ENCODE results near the gene PRSS16. TPM values are rescaled to one million over a fixed set of nuclear protein-coding genes. Genes with fewer than 3 reads are reported as not detected.

Gene PRSS16
- total RNA-seq, 1 donor, result not detected

DNA sequence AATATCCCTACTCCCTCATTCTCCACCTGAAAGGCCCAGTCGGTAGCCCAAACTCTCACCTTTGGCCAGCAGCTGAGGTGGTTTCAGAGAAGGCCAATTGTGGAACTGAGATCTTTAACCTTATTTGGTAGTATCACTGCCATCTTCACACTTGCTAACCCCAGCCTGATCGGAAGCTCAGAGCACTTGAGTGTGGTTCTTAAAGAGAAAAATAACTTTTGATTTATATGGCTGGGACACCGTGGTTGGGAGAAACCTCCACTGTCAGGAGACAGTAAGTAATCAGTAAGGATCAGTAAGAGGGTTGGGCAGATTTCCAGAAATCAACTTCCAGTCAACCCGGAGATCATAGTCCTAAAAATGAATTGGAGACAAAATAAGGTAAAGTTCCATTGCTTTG is 22.8 kb upstream of the PRSS16 start:
- H3K36me3 ChIP-seq (ENCODE audit: insufficient read depth, low read length), result no peaks in the 10 kb centered on the region
- no peak overlapping the region for H2AFZ ChIP-seq (ENCODE audit: low read length)

GRCh38 chr6:27228963-27229477 is 18.5 kb upstream of the PRSS16 start:
- Histone ChIP-seq H2AFZ (ENCODE audit: low read length) (no peak overlapping the region), H3K9me3 (ENCODE audit: low read depth, low read length) (no peaks in the 10 kb centered on the region), H3K4me3 (ENCODE audit: insufficient read depth, low read length) (no peak overlapping the region), H3K36me3 (ENCODE audit: insufficient read depth, low read length) (no peaks in the 10 kb centered on the region), H3K4me1 (ENCODE audit: insufficient read depth, low read length) (no peaks in the 10 kb centered on the region), H3K4me2 (ENCODE audit: insufficient read depth, low read length) (no peak overlapping the region), H3K79me2 (ENCODE audit: insufficient read depth, low read length) (no peaks in the 10 kb centered on the region), H4K20me1 (ENCODE audit: insufficient read depth, low read length) (no peaks in the 10 kb centered on the region), H3K27ac (ENCODE audit: low read depth, low read length) (no peak overlapping the region), H3K27me3 (ENCODE audit: insufficient read depth, low read length) (no peaks in the 10 kb centered on the region)
- TF ChIP-seq, protein P1, sequence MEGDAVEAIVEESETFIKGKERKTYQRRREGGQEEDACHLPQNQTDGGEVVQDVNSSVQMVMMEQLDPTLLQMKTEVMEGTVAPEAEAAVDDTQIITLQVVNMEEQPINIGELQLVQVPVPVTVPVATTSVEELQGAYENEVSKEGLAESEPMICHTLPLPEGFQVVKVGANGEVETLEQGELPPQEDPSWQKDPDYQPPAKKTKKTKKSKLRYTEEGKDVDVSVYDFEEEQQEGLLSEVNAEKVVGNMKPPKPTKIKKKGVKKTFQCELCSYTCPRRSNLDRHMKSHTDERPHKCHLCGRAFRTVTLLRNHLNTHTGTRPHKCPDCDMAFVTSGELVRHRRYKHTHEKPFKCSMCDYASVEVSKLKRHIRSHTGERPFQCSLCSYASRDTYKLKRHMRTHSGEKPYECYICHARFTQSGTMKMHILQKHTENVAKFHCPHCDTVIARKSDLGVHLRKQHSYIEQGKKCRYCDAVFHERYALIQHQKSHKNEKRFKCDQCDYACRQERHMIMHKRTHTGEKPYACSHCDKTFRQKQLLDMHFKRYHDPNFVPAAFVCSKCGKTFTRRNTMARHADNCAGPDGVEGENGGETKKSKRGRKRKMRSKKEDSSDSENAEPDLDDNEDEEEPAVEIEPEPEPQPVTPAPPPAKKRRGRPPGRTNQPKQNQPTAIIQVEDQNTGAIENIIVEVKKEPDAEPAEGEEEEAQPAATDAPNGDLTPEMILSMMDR (IDR thresholded peaks at IDR 0.05; ENCODE audit: extremely low read depth, low read depth, low read length), result no peak
- no peak for DNase-seq (ENCODE audit: insufficient read length, low spot score, missing footprints)

More for the DNA sequence above, 22.8 kb upstream of the PRSS16 start:
- Histone ChIP-seq H3K27me3 (ENCODE audit: insufficient read depth, low read length) (no peaks in the 10 kb centered on the region), H3K9me3 (ENCODE audit: low read depth, low read length) (no peaks in the 10 kb centered on the region), H4K20me1 (ENCODE audit: insufficient read depth, low read length) (no peaks in the 10 kb centered on the region), H3K4me1 (ENCODE audit: insufficient read depth, low read length) (no peaks in the 10 kb centered on the region), H3K27ac (ENCODE audit: low read depth, low read length) (no peak overlapping the region), H3K4me3 (ENCODE audit: insufficient read depth, low read length) (no peak overlapping the region), H3K4me2 (ENCODE audit: insufficient read depth, low read length) (no peak overlapping the region), H3K79me2 (ENCODE audit: insufficient read depth, low read length) (no peaks in the 10 kb centered on the region)
- TF ChIP-seq, protein P1 (IDR thresholded peaks at IDR 0.05; ENCODE audit: extremely low read depth, low read depth, low read length), result no peak
- no peak for DNase-seq (ENCODE audit: insufficient read length, low spot score, missing footprints)

DNA sequence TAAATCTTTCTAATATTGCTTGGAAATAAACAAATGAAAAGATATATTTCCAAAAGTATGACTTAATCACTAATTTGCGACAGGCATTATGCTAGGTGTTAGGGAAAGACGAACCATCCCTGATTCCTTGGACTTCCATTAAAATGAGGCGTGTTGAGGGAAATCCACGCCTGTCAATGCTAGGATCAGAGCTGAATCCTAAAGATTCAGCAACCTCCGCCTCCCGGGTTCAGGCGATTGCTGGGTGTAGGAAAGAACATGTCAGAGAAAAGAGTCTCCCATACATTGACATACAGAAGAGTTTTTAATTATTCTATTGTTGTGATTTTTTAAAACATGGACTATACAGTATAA is 16.8 kb upstream of the PRSS16 start:
- no peaks in the 10 kb centered on the region for H4K20me1 ChIP-seq (ENCODE audit: insufficient read depth, low read length)
- H2AFZ ChIP-seq (ENCODE audit: low read length), result peak overlapping the region; percentile 33
- no peaks in the 10 kb centered on the region for H3K9me3 ChIP-seq (ENCODE audit: low read depth, low read length)

DNA sequence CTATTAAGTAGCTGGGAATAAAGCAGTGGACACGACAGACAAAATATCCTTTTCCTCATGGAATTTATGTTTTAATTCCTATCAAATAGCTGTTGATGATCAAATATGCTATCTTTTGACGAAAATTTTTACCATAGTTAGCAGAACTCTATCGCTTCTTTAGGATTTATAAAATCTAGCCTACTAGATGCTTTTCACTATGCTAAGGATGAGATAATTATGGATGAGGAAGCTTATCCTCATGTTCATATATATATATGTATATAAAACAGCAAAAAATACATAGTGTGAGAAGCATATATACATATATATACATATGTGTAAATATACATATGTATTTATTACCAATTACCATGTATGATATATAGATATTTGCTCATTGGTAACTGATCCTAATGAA is 12.9 kb upstream of the PRSS16 start:
- Histone ChIP-seq H3K4me2 (ENCODE audit: insufficient read depth, low read length) (peak overlapping the region; percentile 85), H3K4me1 (ENCODE audit: insufficient read depth, low read length) (peaks cover 13% of the 10 kb centered on the region), H2AFZ (ENCODE audit: low read length) (no peak overlapping the region), H3K4me3 (ENCODE audit: insufficient read depth, low read length) (no peak overlapping the region), H3K79me2 (ENCODE audit: insufficient read depth, low read length) (no peaks in the 10 kb centered on the region), H3K27ac (ENCODE audit: low read depth, low read length) (no peak overlapping the region), H3K27me3 (ENCODE audit: insufficient read depth, low read length) (no peaks in the 10 kb centered on the region), H3K9me3 (ENCODE audit: low read depth, low read length) (no peaks in the 10 kb centered on the region), H4K20me1 (ENCODE audit: insufficient read depth, low read length) (no peaks in the 10 kb centered on the region), H3K36me3 (ENCODE audit: insufficient read depth, low read length) (no peaks in the 10 kb centered on the region)
- TF ChIP-seq, protein P1 (IDR thresholded peaks at IDR 0.05; ENCODE audit: extremely low read depth, low read depth, low read length), result no peak
- DNase-seq (ENCODE audit: insufficient read length, low spot score, missing footprints), result peak; percentile 52

More for the DNA sequence above, 16.8 kb upstream of the PRSS16 start:
- Histone ChIP-seq H3K27me3 (ENCODE audit: insufficient read depth, low read length) (no peaks in the 10 kb centered on the region), H3K4me1 (ENCODE audit: insufficient read depth, low read length) (no peaks in the 10 kb centered on the region), H3K4me2 (ENCODE audit: insufficient read depth, low read length) (peak overlapping the region; percentile 58), H3K36me3 (ENCODE audit: insufficient read depth, low read length) (no peaks in the 10 kb centered on the region), H3K27ac (ENCODE audit: low read depth, low read length) (no peak overlapping the region), H3K4me3 (ENCODE audit: insufficient read depth, low read length) (peak overlapping the region; percentile 2), H3K79me2 (ENCODE audit: insufficient read depth, low read length) (no peaks in the 10 kb centered on the region)
- TF ChIP-seq, protein P1 (IDR thresholded peaks at IDR 0.05; ENCODE audit: extremely low read depth, low read depth, low read length), result no peak
- DNase-seq (ENCODE audit: insufficient read length, low spot score, missing footprints), result no peak

Data from osteoblast (primary cell).